Measurements from ENCODE around the gene PPP2CA. TPM values are rescaled to one million over a fixed set of nuclear protein-coding genes. Genes with fewer than 3 reads are reported as not detected.

The PPP2CA gene
- total and polyA plus RNA-seq, 9 of the 15 experiments (the other 6 are each of a cell fraction or from before 2014, with no cell fraction given), result 23.0 to 257 (median 109) TPM

- TF ChIP-seq MLLT1 (IDR thresholded peaks at IDR 0.05), result no peak
- TF ChIP-seq HNRNPH1 (optimal IDR thresholded peaks at IDR 0.05; ENCODE audit: low read depth, low read length), result no peak
- no peak for TF ChIP-seq TEAD2 (tag; IDR thresholded peaks at IDR 0.05)
- TF ChIP-seq UBTF (IDR thresholded peaks at IDR 0.05; ENCODE audit: borderline replicate concordance in 1 of 2, low read depth in 2 of 2, low read length in 2 of 2), result no peak
- TF ChIP-seq HMGXB4 (CRISPR knock-in tag; IDR thresholded peaks at IDR 0.05), result no peak
- no peak for TF ChIP-seq CHCHD3 (CRISPR knock-in tag; IDR thresholded peaks at IDR 0.05)
- no peak for TF ChIP-seq HNRNPL (IDR thresholded peaks at IDR 0.05; ENCODE audit: low read depth, low read length)
- no peak for TF ChIP-seq ZNF239 (CRISPR knock-in tag; IDR thresholded peaks at IDR 0.05)
- TF ChIP-seq RREB1 (CRISPR knock-in tag; IDR thresholded peaks at IDR 0.05), result no peak
- TF ChIP-seq RBM22 (IDR thresholded peaks at IDR 0.05; ENCODE audit: low read depth, low read length, poor library complexity, severe bottlenecking), result no peak
- TF ChIP-seq ZNF175 (CRISPR knock-in tag; IDR thresholded peaks at IDR 0.05; ENCODE audit: low read depth), result peak; percentile 54; the same call in 1 of the 2 replicates
- TF ChIP-seq ZNF184 (CRISPR knock-in tag; IDR thresholded peaks at IDR 0.05), result no peak
- TF ChIP-seq ZNF778 (CRISPR knock-in tag; IDR thresholded peaks at IDR 0.05), result no peak
- TF ChIP-seq STAT5B (CRISPR knock-in tag; IDR thresholded peaks at IDR 0.05), result no peak
- no peak for TF ChIP-seq ZNF316 (IDR thresholded peaks at IDR 0.05)
These were observed 23.9 kb upstream of the PPP2CA start (continued) for GRCh38 chr5:134249469-134250379.

Measured in K562 (cell line).